NCI-H1436 treated with DMSO at 0.1 percent for 48 hours (cell line): ENCODE measurements around the gene E2F8.

ENCODE experiments used
- DNase-seq: peaks from one replicate; lab custom pipeline; 2025; lab: John Stamatoyannopoulos, UW

The E2F8 gene

DNA sequence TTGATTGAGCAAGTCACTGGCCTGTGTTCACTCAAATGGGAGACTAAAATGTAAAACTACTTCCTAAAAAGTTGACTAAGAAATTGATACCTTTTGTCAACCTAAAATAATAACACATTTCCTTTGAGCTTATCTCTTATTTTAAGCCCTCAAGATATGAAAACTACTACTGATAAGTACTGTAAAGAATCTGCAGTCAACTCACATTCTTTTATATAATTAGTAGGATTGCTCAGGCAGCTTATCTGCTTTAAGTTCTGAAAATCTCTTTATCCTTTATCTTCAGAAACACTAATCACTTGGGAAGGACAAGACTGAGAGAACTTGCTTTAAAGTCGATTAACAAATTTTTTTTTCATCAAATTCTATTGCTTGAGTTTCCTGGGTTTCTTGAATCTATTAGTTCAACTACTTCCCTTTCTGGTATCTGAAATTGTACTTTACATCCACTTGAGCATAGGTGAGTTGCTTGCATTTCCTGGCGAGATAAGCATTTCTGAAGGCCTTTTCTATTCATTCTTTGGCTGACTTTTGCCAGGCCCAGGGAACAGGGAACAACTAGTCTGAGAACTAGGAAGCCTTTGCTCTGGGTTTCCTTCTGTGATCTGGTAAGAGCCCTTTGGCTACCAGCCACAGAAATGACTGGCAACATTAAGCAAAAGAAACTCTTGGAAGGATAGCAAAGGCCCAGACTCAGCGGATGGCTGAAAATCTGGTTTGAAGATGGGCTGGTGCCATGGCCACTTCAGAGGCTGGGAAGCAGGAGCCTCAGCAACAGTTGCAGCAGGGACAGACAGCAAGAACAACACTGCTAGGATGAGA, 19.6 kb downstream of the E2F8 start:
- DNase-seq: no peak

DNA sequence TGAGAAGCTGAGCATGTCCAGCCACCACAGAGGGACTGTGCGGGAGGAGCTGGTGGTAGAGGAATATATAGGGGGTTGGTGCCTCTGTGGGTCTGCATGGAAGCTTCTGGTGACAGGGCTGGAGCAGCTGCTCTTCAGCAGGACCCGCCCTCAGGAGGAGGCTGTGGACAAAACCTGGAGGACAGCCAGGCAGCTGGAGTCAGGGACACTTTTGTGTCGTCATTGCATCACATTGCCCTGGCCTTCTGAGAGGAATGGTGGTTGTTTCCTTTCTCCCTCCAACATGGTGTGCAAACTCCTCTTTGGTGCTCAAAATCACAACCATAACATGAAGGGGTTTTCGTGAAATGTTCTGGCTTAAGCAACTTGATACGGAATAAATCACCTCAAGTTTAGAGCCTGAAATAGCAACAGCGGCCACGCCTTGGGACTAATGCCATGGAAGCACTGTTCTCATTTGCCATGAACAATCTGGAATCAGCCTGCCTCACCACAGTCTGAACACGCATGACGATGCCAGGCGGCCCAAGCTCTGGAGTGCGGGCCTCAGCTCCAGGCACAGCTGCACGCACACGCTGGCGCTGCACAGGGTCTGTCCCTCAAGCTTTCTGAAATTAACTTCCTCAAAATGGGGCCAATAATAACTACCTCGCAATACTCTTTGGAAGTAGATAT, 21.8 kb downstream of the E2F8 start:
- DNase-seq: no peak

- DNase-seq: no peak
Observed at GRCh38 chr11:19218216-19218615, 22.5 kb downstream of the E2F8 start.

- no peak for DNase-seq
Observed at GRCh38 chr11:19216709-19217374, 23.9 kb downstream of the E2F8 start.

DNA sequence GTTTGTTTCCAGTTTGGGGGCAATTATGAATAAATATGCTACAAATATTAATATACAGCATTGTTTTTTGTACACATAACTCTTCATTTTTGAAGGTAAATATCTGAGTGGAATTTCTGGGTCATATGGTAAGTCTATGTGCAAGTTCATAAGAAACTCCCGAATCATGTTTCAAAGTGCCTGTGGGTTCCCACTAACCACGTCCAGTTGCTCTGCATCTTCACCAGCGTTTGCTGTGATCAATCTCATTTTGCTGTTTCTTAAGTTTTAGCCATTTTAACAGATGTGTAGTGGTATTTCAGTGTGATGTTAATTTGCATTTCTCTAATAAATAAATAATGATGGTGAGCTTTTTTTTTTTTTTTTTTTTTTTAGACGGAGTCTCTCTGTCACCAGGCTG, 24.7 kb downstream of the E2F8 start:
- no peak for DNase-seq

DNA sequence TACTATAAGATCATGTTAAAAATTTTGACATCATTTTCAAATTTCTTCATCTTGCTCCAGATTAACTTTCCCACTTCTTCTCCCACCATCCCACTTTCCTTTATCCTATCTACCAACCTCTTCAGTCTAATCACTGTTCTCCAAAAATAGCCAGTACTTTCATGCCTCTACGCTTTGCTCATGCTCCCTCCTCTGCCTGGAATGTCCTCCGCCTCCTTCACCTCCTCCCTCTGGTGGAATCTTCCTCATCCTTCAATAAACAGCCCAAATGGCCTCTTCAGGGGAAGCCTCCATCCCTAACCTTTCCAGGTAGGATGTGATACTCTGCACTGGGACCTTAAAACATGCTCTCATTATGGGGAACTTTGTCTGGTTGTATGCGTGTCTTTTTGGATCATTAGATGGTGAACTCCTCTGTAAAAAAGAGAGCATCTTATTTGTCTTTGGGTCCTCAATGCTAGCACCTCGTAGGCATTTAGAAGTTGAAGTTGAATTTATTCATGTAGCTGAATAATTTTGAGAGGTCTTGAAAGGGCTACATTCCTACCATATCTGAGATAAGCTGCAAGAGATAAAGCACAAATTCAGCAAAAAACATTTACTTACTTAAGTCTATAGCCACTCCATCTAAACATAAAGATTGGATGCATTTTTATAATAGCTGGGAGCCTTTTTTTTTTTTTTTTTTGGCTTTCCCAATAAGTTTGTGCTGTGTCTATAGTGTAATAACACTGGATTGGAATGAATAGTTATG, 31.0 kb downstream of the E2F8 start:
- no peak for DNase-seq

DNA sequence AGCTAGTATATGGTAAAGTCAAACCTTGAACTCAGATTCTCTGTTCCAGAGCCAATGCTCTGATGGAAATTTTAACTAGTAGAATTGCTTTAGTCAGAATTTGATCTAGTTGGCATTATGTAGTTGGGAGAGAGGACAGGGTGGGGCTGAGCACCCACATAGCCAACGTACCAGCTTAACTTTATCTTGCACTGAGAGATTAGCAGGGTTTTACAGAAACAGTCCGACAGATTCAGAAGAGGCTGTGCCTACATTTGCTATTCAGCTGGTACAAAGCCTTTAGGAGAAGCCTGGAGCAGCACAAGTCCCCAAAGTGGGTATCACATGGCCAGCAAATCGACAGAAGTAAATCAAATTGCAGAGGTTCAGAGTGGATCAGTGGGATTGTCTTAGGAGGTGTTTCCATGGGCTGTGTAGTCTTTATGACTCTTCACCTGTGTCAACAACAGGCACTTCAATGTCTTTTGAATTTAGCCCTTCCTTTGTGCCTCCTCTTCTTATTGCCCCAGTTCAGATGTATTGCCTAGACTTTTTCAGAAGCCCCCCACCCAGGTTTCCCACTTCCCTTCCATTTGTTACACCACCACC, 31.7 kb downstream of the E2F8 start:
- DNase-seq: no peak

GRCh38 chr11:19208181-19208580, 32.6 kb downstream of the E2F8 start:
- DNase-seq: no peak

GRCh38 chr11:19204836-19205235, 35.9 kb downstream of the E2F8 start:
- DNase-seq: no peak

GRCh38 chr11:19201737-19202605, 38.8 kb downstream of the E2F8 start, which contains the start of gene CSRP3:
Gene CSRP3 (minus strand): TSS chr11:19201983. CDS start chr11:19192448, 9,535 bp downstream.
- DNase-seq: no peak

- DNase-seq: no peak
Observed at GRCh38 chr11:19200410-19201201, 40.1 kb downstream of the E2F8 start.

DNA sequence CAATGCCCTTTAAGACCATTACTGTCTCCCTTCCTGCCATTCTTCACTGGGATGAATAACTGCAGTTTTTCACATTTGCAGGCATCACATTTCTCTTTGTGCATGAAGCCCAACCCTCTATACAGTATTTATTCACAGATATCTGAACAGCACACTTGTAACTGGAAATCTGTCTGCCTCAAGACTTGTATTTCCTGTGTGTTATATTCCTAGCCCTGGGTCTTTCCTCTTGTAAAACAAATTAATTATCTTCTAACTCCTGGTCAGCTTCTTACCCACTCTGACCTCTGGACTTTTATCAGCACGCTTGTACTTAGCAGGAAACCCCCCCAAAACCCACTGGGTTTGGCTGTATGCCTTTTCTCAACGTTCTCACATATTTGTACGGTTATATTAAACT, 41.0 kb downstream of the E2F8 start:
- no peak for DNase-seq

- no peak for DNase-seq
Observed at GRCh38 chr11:19199048-19199447, 41.7 kb downstream of the E2F8 start.

DNA sequence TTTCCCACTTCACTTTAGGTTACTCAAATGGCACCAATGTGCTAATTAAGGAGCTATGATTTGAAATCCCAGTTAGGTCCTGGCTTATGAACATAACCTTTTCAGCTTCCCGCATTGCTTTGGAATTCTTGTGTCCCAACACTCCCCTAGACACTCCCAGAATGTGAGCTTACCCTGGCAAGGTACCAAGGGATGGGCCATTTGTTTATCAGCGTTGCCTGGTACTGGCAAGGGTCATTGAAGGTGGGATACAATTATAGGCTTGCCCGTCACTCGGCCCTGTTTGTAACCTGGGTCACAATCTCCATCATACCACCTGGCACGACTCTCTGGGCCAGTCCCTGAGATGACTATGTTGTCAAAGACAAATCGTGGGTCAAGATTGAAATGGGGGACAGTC, 44.3 kb downstream of the E2F8 start:
- DNase-seq: no peak

DNA sequence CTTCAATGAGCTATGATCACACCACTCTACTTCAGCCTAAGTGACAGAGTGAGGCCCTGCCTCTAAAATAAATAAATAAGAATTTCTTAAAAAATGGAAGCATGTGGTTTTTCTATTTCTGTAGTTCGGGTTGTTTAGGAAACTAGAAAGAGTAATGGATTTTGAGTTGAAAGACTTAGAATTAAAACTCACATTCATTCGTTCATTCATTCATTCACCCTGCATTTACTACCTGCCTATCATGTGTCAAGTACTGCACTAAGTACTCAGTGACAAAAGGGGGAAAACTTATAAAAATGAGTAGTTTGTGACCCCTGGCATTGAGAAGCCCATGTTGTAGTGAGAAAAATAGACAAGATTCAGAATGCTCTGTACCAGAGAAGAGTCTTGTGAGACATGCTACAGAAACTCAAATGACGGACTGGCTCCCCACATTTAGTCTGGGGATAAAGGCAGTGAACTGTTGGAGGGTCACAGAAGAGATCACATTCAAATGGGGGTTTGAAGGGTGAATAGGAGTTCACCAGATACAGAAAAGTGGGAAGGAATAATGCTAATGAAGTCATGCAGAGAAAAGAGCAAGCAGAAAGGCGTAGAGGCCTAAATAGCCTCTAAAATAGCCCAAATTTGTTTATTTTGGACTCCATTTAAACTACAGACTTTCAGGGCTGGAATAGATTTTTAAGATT, 46.0 kb downstream of the E2F8 start:
- no peak for DNase-seq

GRCh38 chr11:19193916-19194315, 46.8 kb downstream of the E2F8 start:
- DNase-seq: no peak

GRCh38 chr11:19191530-19192169, 49.1 kb downstream of the E2F8 start:
- DNase-seq: no peak

GRCh38 chr11:19187833-19188258, 52.9 kb downstream of the E2F8 start:
- no peak for DNase-seq
